Measurements from ENCODE around the gene DARS1.
A peak's percentile ranks its signal among the peaks of the same experiment; 100 is the strongest.

Gene DARS1

GRCh38 chr2:135996304-135996703 lies 10.9 kb upstream of the DARS1 start (continued):
- TF ChIP-seq SETDB1 (IDR thresholded peaks at IDR 0.05; ENCODE audit: insufficient read length, low read length): no peak
- TF ChIP-seq ZNF138 (tag by site-specific recombination; IDR thresholded peaks at IDR 0.05; ENCODE audit: borderline replicate concordance): no peak
- no peak for TF ChIP-seq TRIM28 (IDR thresholded peaks at IDR 0.05; ENCODE audit: borderline replicate concordance, low read length)

GRCh38 chr2:135994281-135994680 lies 8.9 kb upstream of the DARS1 start:
- H3K4me1 ChIP-seq (ENCODE audit: control insufficient read depth, insufficient read depth, low read length): no peaks in the 10 kb centered on the region
- no peaks in the 10 kb centered on the region for H3K36me3 ChIP-seq (ENCODE audit: control insufficient read depth in 2 of 2, insufficient read depth in 1 of 2, low read length in 2 of 2)
- CTCF ChIA-PET: no interaction called here
- H3K4me3 ChIP-seq (ENCODE audit: low read depth, low read length): no peak overlapping the region
- POLR2A ChIA-PET: no interaction called here
- H3K9me3 ChIP-seq (ENCODE audit: control insufficient read depth, insufficient read depth, low read depth, low read length): no peaks in the 10 kb centered on the region
- TF ChIP-seq OSR2 (tag by site-specific recombination; IDR thresholded peaks at IDR 0.05) (no peak), ZNF354C (tag by site-specific recombination; IDR thresholded peaks at IDR 0.05; ENCODE audit: borderline replicate concordance, low read depth) (no peak), ZNF433 (tag by site-specific recombination; IDR thresholded peaks at IDR 0.05; ENCODE audit: low read depth) (no peak), AEBP2 (tag by site-specific recombination; IDR thresholded peaks at IDR 0.05; ENCODE audit: borderline replicate concordance) (no peak), ZNF341 (tag by site-specific recombination; IDR thresholded peaks at IDR 0.05; ENCODE audit: low read depth) (no peak), ZNF658 (tag by site-specific recombination; IDR thresholded peaks at IDR 0.05) (no peak), ZNF248 (tag by site-specific recombination; IDR thresholded peaks at IDR 0.05) (no peak), ZSCAN23 (tag by site-specific recombination; IDR thresholded peaks at IDR 0.05) (no peak), TRIM28 (IDR thresholded peaks at IDR 0.05; ENCODE audit: borderline replicate concordance, low read length) (no peak), ZNF704 (tag by site-specific recombination; IDR thresholded peaks at IDR 0.05) (no peak), ZNF311 (tag by site-specific recombination; IDR thresholded peaks at IDR 0.05; ENCODE audit: borderline replicate concordance) (no peak), ZNF596 (tag by site-specific recombination; IDR thresholded peaks at IDR 0.05) (no peak), ZBTB7A (tag by site-specific recombination; IDR thresholded peaks at IDR 0.05; ENCODE audit: low read depth) (no peak), CTCF (tag by site-specific recombination; IDR thresholded peaks at IDR 0.05) (no peak)
- no peak overlapping the region for H3K27ac ChIP-seq (ENCODE audit: extremely low read depth, low read depth, low read length)

- no peaks in the 10 kb centered on the region for H3K4me1 ChIP-seq (ENCODE audit: control insufficient read depth, insufficient read depth, low read length)
- no peak overlapping the region for H3K27ac ChIP-seq (ENCODE audit: extremely low read depth, low read depth, low read length)
- ChIA-PET CTCF (interaction anchor here (0.5 kb wide), 1 partner anchor 1844 kb away, joined by 4 read pairs; no protein-coding TSS in a partner anchor), POLR2A (no interaction called here)
- TF ChIP-seq ZNF449 (tag by site-specific recombination; IDR thresholded peaks at IDR 0.05) (peak; percentile 97), ZBTB48 (tag by site-specific recombination; IDR thresholded peaks at IDR 0.05) (no peak)
- H3K9me3 ChIP-seq (ENCODE audit: control insufficient read depth, insufficient read depth, low read depth, low read length): no peaks in the 10 kb centered on the region
- no peaks in the 10 kb centered on the region for H3K36me3 ChIP-seq (ENCODE audit: control insufficient read depth in 2 of 2, insufficient read depth in 1 of 2, low read length in 2 of 2)
- no peak overlapping the region for H3K4me3 ChIP-seq (ENCODE audit: low read depth, low read length)
Observed at GRCh38 chr2:135993421-135993820, 8.0 kb upstream of the DARS1 start.

Data from HEK293 (cell line).